H1 (cell line): ENCODE measurements around the gene CD300A. TPM values are rescaled to one million over a fixed set of nuclear protein-coding genes. Genes with fewer than 3 reads are reported as not detected.

ENCODE experiments used
- CTCF ChIA-PET: fragments of 300-600 bp; sonication (Branson Sonifier 250); formaldehyde crosslinking; loops from one replicate; lab custom pipeline; 2021; ENCODE audit not compliant: partially characterized antibody; lab: Charles Lee
- POLR2A ChIA-PET: fragments of 300-600 bp; sonication (Branson Sonifier 250); formaldehyde crosslinking; loops from one replicate; lab custom pipeline; 2021; ENCODE audit warnings: inconsistent platforms; ENCODE audit not compliant: partially characterized antibody; lab: Charles Lee
- DNase-seq, 2 experiments: peaks; one replicate each; pipeline versions ENCODE4 v3.0.0 to v3.0.0-alpha.2; 2010 to 2022; ENCODE audit warnings: low spot score in 2 of 2, low read depth in 1 of 2, mixed read lengths in 1 of 2
- FAIRE-seq: peaks from 2 replicates; lab custom pipeline; 2011; peaks lifted over from hg19 to GRCh38; lab: Jason Lieb, UNC
- H2AFZ ChIP-seq: 2 replicates; pipeline ENCODE4 v1.8.1; 2012; ENCODE audit warnings: low read length, inconsistent platforms
- H2AK5ac ChIP-seq: 2 replicates; pipeline ENCODE4 v1.6.1; 2013; ENCODE audit warnings: low read depth, low read length
- H2BK120ac ChIP-seq: replicated peaks from 2 replicates; pipeline ENCODE3; 2013; ENCODE audit warnings: low read depth, low read length, inconsistent platforms
- H2BK12ac ChIP-seq: 2 replicates; pipeline ENCODE4 v1.6.1; 2013; ENCODE audit warnings: low read depth, low read length
- H2BK15ac ChIP-seq: 2 replicates; pipeline ENCODE4 v1.6.1; 2013; ENCODE audit warnings: low read length
- H2BK20ac ChIP-seq: 2 replicates; pipeline ENCODE4 v1.6.1; 2013; ENCODE audit warnings: low read length
- H2BK5ac ChIP-seq: 2 replicates; pipeline ENCODE4 v1.6.1; 2013; ENCODE audit warnings: low read depth, low read length
- H3K14ac ChIP-seq: 2 replicates; pipeline ENCODE4 v1.6.1; 2013; ENCODE audit warnings: inconsistent platforms; ENCODE audit not compliant: insufficient read length
- H3K18ac ChIP-seq: 2 replicates; pipeline ENCODE4 v1.6.1; 2013; ENCODE audit warnings: low read length; ENCODE audit errors: extremely low read depth
- H3K23ac ChIP-seq: 2 replicates; pipeline ENCODE4 v1.6.1; 2013; ENCODE audit warnings: inconsistent platforms; ENCODE audit not compliant: insufficient read length
- H3K23me2 ChIP-seq: 2 replicates; pipeline ENCODE4 v1.6.1; 2013; ENCODE audit warnings: low read depth, low read length
- H3K27ac ChIP-seq: 2 replicates; pipeline ENCODE4 v1.6.1; 2011; ENCODE audit warnings: low read depth, low read length, inconsistent platforms
- H3K27me3 ChIP-seq, 4 experiments: replicated peaks in 1 of 4; 1 replicate in 1 of 4; 2 replicates in 3 of 4; pipeline versions ENCODE4 v1.6.1 to v1.8.1; 2011 to 2013; ENCODE audit warnings: low read length in 3 of 4, mild to moderate bottlenecking in 3 of 4, inconsistent platforms in 2 of 4, mixed read lengths in 2 of 4, moderate library complexity in 1 of 4; ENCODE audit not compliant: control insufficient read depth in 3 of 4, insufficient read depth in 3 of 4; ENCODE audit errors: extremely low read depth in 1 of 4
- H3K36me3 ChIP-seq, 4 experiments: 2 replicates each; pipeline versions ENCODE4 v1.6.1 to v1.8.1; 2011 to 2013; ENCODE audit warnings: mild to moderate bottlenecking in 4 of 4, low read length in 3 of 4, moderate library complexity in 2 of 4, control low read depth in 1 of 4, inconsistent platforms in 1 of 4; ENCODE audit not compliant: insufficient read depth in 4 of 4, control insufficient read depth in 2 of 4
- H3K4ac ChIP-seq: replicated peaks from 2 replicates; pipeline ENCODE3; 2013; ENCODE audit warnings: low read length, low read depth, mixed read lengths, inconsistent platforms; ENCODE audit not compliant: insufficient read length
- H3K4me1 ChIP-seq, 4 experiments: replicated peaks in 1 of 4; 1 replicate in 1 of 4; 2 replicates in 3 of 4; pipeline versions ENCODE4 v1.6.1 to v1.8.1; 2011 to 2013; ENCODE audit warnings: low read length in 3 of 4, inconsistent platforms in 2 of 4, mixed read lengths in 1 of 4; ENCODE audit not compliant: insufficient read depth in 4 of 4, control insufficient read depth in 3 of 4
- H3K4me2 ChIP-seq, 2 experiments: 2 replicates each; pipeline versions ENCODE4 v1.6.1 to v1.8.1; 2011 to 2013; ENCODE audit warnings: low read depth in 2 of 2, low read length in 2 of 2, control low read depth in 1 of 2, inconsistent platforms in 1 of 2, mild to moderate bottlenecking in 1 of 2; ENCODE audit not compliant: insufficient read depth in 1 of 2
- H3K4me3 ChIP-seq, 4 experiments: fragments of 200-600, 300-600 bp in 1 of 4; sonication (generic), shearing (Covaris generic), sonication (Bioruptor Twin) in 1 of 4; 2 replicates each; pipeline versions ENCODE4 v1.5.1 to v1.8.1; 2011 to 2016; ENCODE audit warnings: low read length in 4 of 4, low read depth in 3 of 4, control low read depth in 2 of 4, inconsistent platforms in 2 of 4, mild to moderate bottlenecking in 2 of 4, mixed read lengths in 1 of 4, moderate library complexity in 1 of 4; ENCODE audit not compliant: insufficient read depth in 2 of 4; ENCODE audit errors: extremely low read depth in 1 of 4
- H3K56ac ChIP-seq: replicated peaks from 2 replicates; pipeline ENCODE3; 2013; ENCODE audit warnings: low read depth, mild to moderate bottlenecking, mixed read lengths, low read length, inconsistent platforms; ENCODE audit not compliant: insufficient read length
- H3K79me1 ChIP-seq: 2 replicates; pipeline ENCODE4 v1.6.1; 2013; ENCODE audit warnings: low read depth, low read length, control low read depth
- H3K79me2 ChIP-seq, 2 experiments: 2 replicates each; pipeline versions ENCODE4 v1.6.1 to v1.8.1; 2012 to 2013; ENCODE audit warnings: low read length in 2 of 2, mild to moderate bottlenecking in 2 of 2, inconsistent platforms in 1 of 2; ENCODE audit not compliant: insufficient read depth in 2 of 2, control insufficient read depth in 1 of 2
- H3K9ac ChIP-seq, 4 experiments: replicated peaks in 1 of 4; 1 replicate in 1 of 4; 2 replicates in 3 of 4; pipeline versions ENCODE4 v1.6.1 to v1.8.1; 2011 to 2013; ENCODE audit warnings: low read depth in 3 of 4, low read length in 3 of 4, control low read depth in 2 of 4, mild to moderate bottlenecking in 2 of 4, moderate library complexity in 2 of 4, inconsistent platforms in 1 of 4; ENCODE audit errors: extremely low read depth in 1 of 4
- H3K9me3 ChIP-seq, 2 experiments: 2 replicates each; pipeline versions ENCODE4 v1.6.1 to v1.8.1; 2012 to 2013; ENCODE audit warnings: mild to moderate bottlenecking in 2 of 2, moderate library complexity in 2 of 2, control low read depth in 1 of 2, inconsistent platforms in 1 of 2, low read depth in 1 of 2, low read length in 1 of 2, mixed read lengths in 1 of 2; ENCODE audit not compliant: insufficient read depth in 2 of 2
- H4K20me1 ChIP-seq, 2 experiments: replicated peaks in 1 of 2; 2 replicates each; pipeline versions ENCODE3 to v1.8.1; 2011 to 2013; ENCODE audit warnings: inconsistent platforms in 2 of 2, low read length in 2 of 2, mild to moderate bottlenecking in 1 of 2; ENCODE audit not compliant: insufficient read depth in 2 of 2, control insufficient read depth in 1 of 2
- H4K5ac ChIP-seq: 2 replicates; pipeline ENCODE4 v1.6.1; 2013; ENCODE audit warnings: low read length, low read depth, mixed read lengths, inconsistent platforms; ENCODE audit not compliant: insufficient read length
- H4K8ac ChIP-seq: 2 replicates; pipeline ENCODE4 v1.8.0; 2013; ENCODE audit warnings: mild to moderate bottlenecking, moderate library complexity, low read length, inconsistent platforms; ENCODE audit not compliant: insufficient read depth; ENCODE audit errors: extremely low read depth
- H4K91ac ChIP-seq: replicated peaks from 2 replicates; pipeline ENCODE3; 2013; ENCODE audit warnings: low read length, mixed read lengths, inconsistent platforms; ENCODE audit not compliant: insufficient read length
- KDM1A ChIP-seq: fragments of 200-600, 300-600 bp; sonication (generic); IDR thresholded peaks from 2 replicates; pipeline ENCODE4 v1.7.1; 2016; ENCODE audit warnings: mild to moderate bottlenecking, low read length, borderline replicate concordance
- RBBP5 ChIP-seq: IDR thresholded peaks from 2 replicates; pipeline ENCODE4 v1.7.1; 2012; ENCODE audit warnings: low read depth, mild to moderate bottlenecking, inconsistent platforms, low read length, moderate library complexity, borderline replicate concordance
- RNF2 ChIP-seq: fragments of 200-900, 300-1000 bp; sonication (generic); IDR thresholded peaks from 2 replicates; pipeline ENCODE4 v1.7.1; 2016; ENCODE audit warnings: borderline replicate concordance, low read depth, mild to moderate bottlenecking, antibody characterized with exemption, low read length; ENCODE audit not compliant: poor library complexity, severe bottlenecking; ENCODE audit errors: missing control alignments
- TEAD4 ChIP-seq: IDR thresholded peaks from 2 replicates; pipeline ENCODE4 v1.6.1; 2012; ENCODE audit warnings: low read depth, low read length, inconsistent platforms, mixed read lengths
- WGBS, 2 experiments: shearing (Covaris generic) in 1 of 2; methylation state at CpG; one replicate each; pipeline versions ENCODE4 v1.1.6 to v1.1.7; 2013 to 2015; ENCODE audit warnings: low lambda C conversion rate in 2 of 2, mixed read lengths in 2 of 2, inconsistent platforms in 1 of 2, low coverage in 1 of 2, missing lambda C conversion rate in 1 of 2; ENCODE audit not compliant: insufficient replicate concordance in 2 of 2, insufficient coverage in 1 of 2, insufficient read length in 1 of 2; ENCODE audit errors: extremely low coverage in 1 of 2, missing lambda C conversion rate in 1 of 2; 5-methylcytosine and 5-hydroxymethylcytosine counted together
- polyA plus RNA-seq, 7 experiments: library from polyadenylated mRNA; depleted of rRNA in 3 of 7; stranded (reverse) in 5 of 7; unstranded in 2 of 7; fragments of >200 nt in 5 of 7; fragments of 200-250 nt in 2 of 7; gene quantifications; 1 replicate in 5 of 7; 2 replicates in 1 of 7; 4 replicates in 1 of 7; pipeline versions ENCODE4 v1.2.1 to v1.2.3, GENCODE V29; 2011 to 2013; ENCODE audit warnings: missing spikeins in 2 of 7, mixed read lengths in 2 of 7
- total RNA-seq: library from RNA; stranded (reverse); fragmentation: NEBNext Ultra II Directional; extraction: Animal tissue kit (Norgen Biotek cat#: 25700); gene quantifications from 2 replicates; pipeline ENCODE4 v1.2.1, GENCODE V29; 2021

The CD300A gene
- total and polyA plus RNA-seq, 2 of the 8 experiments (the other 6 are each of a cell fraction or from before 2014, with no cell fraction given): 0.52 to 1.3 TPM

- Histone ChIP-seq H3K27me3 (peaks cover 0 to 2% (median 0%) of the 10 kb centered on the region in 4 experiments; a peak in 2 of 7 replicates), H3K23me2 (no peaks in the 10 kb centered on the region), H4K5ac (no peak overlapping the region), H2BK12ac (no peak overlapping the region), H3K36me3 (no peaks in the 10 kb centered on the region), H3K4me2 (no peak overlapping the region), H2AFZ (no peak overlapping the region), H2BK5ac (no peak overlapping the region), H3K9ac (no peak overlapping the region), H4K91ac (no peak overlapping the region), H3K79me1 (no peaks in the 10 kb centered on the region), H4K8ac (no peak overlapping the region), H3K79me2 (no peaks in the 10 kb centered on the region), H4K20me1 (no peaks in the 10 kb centered on the region), H3K14ac (no peak overlapping the region), H3K27ac (no peak overlapping the region), H3K4me3 (no peak overlapping the region), H3K4me1 (no peaks in the 10 kb centered on the region), H2BK20ac (no peak overlapping the region), H3K4ac (no peak overlapping the region), H3K9me3 (peaks cover 10 to 19% of the 10 kb centered on the region in 2 experiments; a peak in 3 of 4 replicates), H3K56ac (no peak overlapping the region), H3K23ac (no peak overlapping the region), H2BK120ac (no peak overlapping the region), H3K18ac (no peak overlapping the region), H2AK5ac (no peak overlapping the region), H2BK15ac (no peak overlapping the region)
- FAIRE-seq (no peak), DNase-seq (no peak)
- ChIA-PET CTCF (interaction anchor here (1.0 to 3.6 kb wide), 5 partner anchors 10 to 164 kb away, joined by 3 to 13 read pairs (median 4); partner anchors contain the start of genes BTBD17 and GPR142), POLR2A (no interaction called here)
- 87% methylated on average over 14 of the region's 14 CpGs; no CpG with 5 or more reads in 1 of the 2 experiments for WGBS, 2 experiments
- TF ChIP-seq TEAD4: no peak
- TF ChIP-seq RBBP5: no peak
- TF ChIP-seq KDM1A: no peak
- no peak for TF ChIP-seq RNF2
Measured at GRCh38 chr17:74525781-74526288, 59.4 kb downstream of the CD300A start.
